B cell (primary cell): Measurements from ENCODE around the gene NOSIP. TPM values are rescaled to one million over a fixed set of nuclear protein-coding genes. Genes with fewer than 3 reads are reported as not detected.
A peak's percentile ranks its signal among the peaks of the same experiment; 100 is the strongest.

Source experiments
- ATAC-seq: fragments of 200-7000 bp; cut with Tn5 transposase; one replicate; pipeline ENCODE4 v1.10.0; 2021; ENCODE audit warnings: low read depth, mild to moderate bottlenecking, moderate number of reproducible peaks, moderate library complexity
- CTCF ChIA-PET: fragments of 350-600 bp; sonication (Branson Sonifier 250); formaldehyde crosslinking; loops from one replicate; lab custom pipeline; 2021; ENCODE audit warnings: antibody characterized with exemption, inconsistent platforms; lab: Charles Lee
- POLR2A ChIA-PET: fragments of 350-600 bp; sonication (Branson Sonifier 250); formaldehyde crosslinking; loops from one replicate; lab custom pipeline; 2021; ENCODE audit warnings: antibody characterized with exemption; lab: Charles Lee
- DNase-seq: peaks from one replicate; pipeline ENCODE4 v3.0.0; 2013
- H2AFZ ChIP-seq: 2 replicates; pipeline ENCODE4 v1.6.1; 2012; ENCODE audit warnings: mild to moderate bottlenecking, low read depth, low read length; ENCODE audit not compliant: insufficient read depth, poor library complexity, severe bottlenecking
- H3K27ac ChIP-seq, 2 donors: 1 replicate in 1 of 2; 2 replicates in 1 of 2; pipeline ENCODE4 v1.5.1; 2012 to 2013; ENCODE audit warnings: low read length in 2 of 2, mild to moderate bottlenecking in 2 of 2, moderate library complexity in 1 of 2
- H3K27me3 ChIP-seq, 4 experiments: fragments of 200-600 bp in 1 of 4; sonication (generic) in 1 of 4; replicated peaks in 1 of 4; 1 replicate in 2 of 4; 2 replicates in 2 of 4; pipeline versions ENCODE4 v1.6.1 to v1.7.0; 2013 to 2016; ENCODE audit warnings: low read length in 3 of 4, mild to moderate bottlenecking in 2 of 4, mixed read lengths in 1 of 4, moderate library complexity in 1 of 4; ENCODE audit not compliant: insufficient read depth in 4 of 4, control insufficient read depth in 3 of 4; ENCODE audit errors: control extremely low read depth in 1 of 4
- H3K36me3 ChIP-seq, 2 experiments: replicated peaks in 1 of 2; 1 replicate in 1 of 2; 2 replicates in 1 of 2; pipeline versions ENCODE4 v1.6.1 to v1.7.1; 2013; ENCODE audit warnings: low read length in 1 of 2; ENCODE audit not compliant: insufficient read depth in 2 of 2, control insufficient read depth in 1 of 2; ENCODE audit errors: control extremely low read depth in 1 of 2, extremely low read depth in 1 of 2
- H3K4me1 ChIP-seq, 2 donors: fragments of 200-600 bp in 1 of 2; sonication (generic) in 1 of 2; 1 replicate in 1 of 2; 2 replicates in 1 of 2; pipeline versions ENCODE4 v1.5.1 to v1.6.1; 2013 to 2017; ENCODE audit warnings: low read length in 2 of 2; ENCODE audit not compliant: control insufficient read depth in 2 of 2, insufficient read depth in 2 of 2
- H3K4me2 ChIP-seq: replicated peaks from 2 replicates; pipeline ENCODE3; 2012; ENCODE audit warnings: mild to moderate bottlenecking, low read depth, low read length; ENCODE audit not compliant: poor library complexity, severe bottlenecking
- H3K4me3 ChIP-seq, 5 experiments: fragments of 200-600 bp in 1 of 5; sonication (generic) in 1 of 5; 1 replicate in 3 of 5; 2 replicates in 2 of 5; pipeline versions ENCODE4 v1.5.1 to v1.7.0; 2011 to 2016; ENCODE audit warnings: low read length in 4 of 5, mild to moderate bottlenecking in 4 of 5, low read depth in 2 of 5, control low read depth in 1 of 5, moderate library complexity in 1 of 5; ENCODE audit not compliant: insufficient read depth in 1 of 5; ENCODE audit errors: control extremely low read depth in 1 of 5, extremely low read depth in 1 of 5
- H3K79me2 ChIP-seq: fragments of 200-600 bp; sonication (generic); one replicate; pipeline ENCODE4 v1.6.0; 2016; ENCODE audit warnings: low read length; ENCODE audit not compliant: control insufficient read depth, insufficient read depth
- H3K9ac ChIP-seq: fragments of 200-600 bp; sonication (generic); 2 replicates; pipeline ENCODE4 v1.6.1; 2017; ENCODE audit warnings: mild to moderate bottlenecking, low read length, moderate library complexity
- H3K9me3 ChIP-seq, 3 donors: one replicate each; pipeline versions ENCODE4 v1.6.1 to v1.7.1; 2013; ENCODE audit warnings: low read length in 2 of 3; ENCODE audit not compliant: control insufficient read depth in 2 of 3, insufficient read depth in 1 of 3; ENCODE audit errors: control extremely low read depth in 1 of 3
- H4K20me1 ChIP-seq: 2 replicates; pipeline ENCODE4 v1.6.0; 2012; ENCODE audit warnings: mild to moderate bottlenecking, low read length; ENCODE audit not compliant: insufficient read depth, control insufficient read depth, poor library complexity, severe bottlenecking
- H3K27ac Mint-ChIP-seq: one replicate; pipeline ENCODE4 v1.8.0; 2021; ENCODE audit warnings: mixed read lengths
- H3K27me3 Mint-ChIP-seq: one replicate; pipeline ENCODE4 v1.8.0; 2021; ENCODE audit warnings: mixed read lengths
- H3K4me1 Mint-ChIP-seq: one replicate; pipeline ENCODE4 v1.8.0; 2021; ENCODE audit warnings: mixed read lengths
- H3K4me3 Mint-ChIP-seq: one replicate; pipeline ENCODE4 v1.8.0; 2021; ENCODE audit warnings: mixed read lengths
- H3K9me3 Mint-ChIP-seq: one replicate; pipeline ENCODE4 v1.8.0; 2022; ENCODE audit warnings: mixed read lengths; ENCODE audit not compliant: insufficient read depth
- EZH2 ChIP-seq: IDR thresholded peaks from 2 replicates; pipeline ENCODE4 v1.6.1; 2012; ENCODE audit warnings: borderline replicate concordance, low read depth, mild to moderate bottlenecking, moderate library complexity, low read length; ENCODE audit not compliant: insufficient read depth, poor library complexity, severe bottlenecking
- WGBS: methylation state at CpG from one replicate; pipeline ENCODE4 v1.1.5; 2013; ENCODE audit warnings: missing lambda C conversion rate; ENCODE audit not compliant: insufficient coverage; 5-methylcytosine and 5-hydroxymethylcytosine counted together
- intact Hi-C: fragments of 100-400 bp; cut with micrococcal nuclease; formaldehyde crosslinking; loops from one replicate; pipeline ENCODE4 v1.10.0; 2022
- polyA plus RNA-seq: library from polyadenylated mRNA; depleted of rRNA; stranded (reverse); fragments of >200 nt; gene quantifications from 2 replicates; pipeline ENCODE4 v1.2.3, GENCODE V29; 2012
- total RNA-seq, 2 donors: library from RNA; stranded (reverse); fragments of 120-200 nt in 1 of 2; gene quantifications; 1 replicate in 1 of 2; 2 replicates in 1 of 2; pipeline versions ENCODE4 v1.2.3 to v1.2.4, GENCODE V29; 2013 to 2022
- TF ChIP-seq, protein P1 (sequence below): fragments of 200-600 bp; IDR thresholded peaks from one replicate; pipeline ENCODE4 v1.8.0; 2022; ENCODE audit warnings: antibody characterized with exemption, mild to moderate bottlenecking

Gene NOSIP
- total and polyA plus RNA-seq, 2 donors (not counting 1 experiment from before 2014, with no cell fraction given), result 55.5 to 135 TPM

DNA sequence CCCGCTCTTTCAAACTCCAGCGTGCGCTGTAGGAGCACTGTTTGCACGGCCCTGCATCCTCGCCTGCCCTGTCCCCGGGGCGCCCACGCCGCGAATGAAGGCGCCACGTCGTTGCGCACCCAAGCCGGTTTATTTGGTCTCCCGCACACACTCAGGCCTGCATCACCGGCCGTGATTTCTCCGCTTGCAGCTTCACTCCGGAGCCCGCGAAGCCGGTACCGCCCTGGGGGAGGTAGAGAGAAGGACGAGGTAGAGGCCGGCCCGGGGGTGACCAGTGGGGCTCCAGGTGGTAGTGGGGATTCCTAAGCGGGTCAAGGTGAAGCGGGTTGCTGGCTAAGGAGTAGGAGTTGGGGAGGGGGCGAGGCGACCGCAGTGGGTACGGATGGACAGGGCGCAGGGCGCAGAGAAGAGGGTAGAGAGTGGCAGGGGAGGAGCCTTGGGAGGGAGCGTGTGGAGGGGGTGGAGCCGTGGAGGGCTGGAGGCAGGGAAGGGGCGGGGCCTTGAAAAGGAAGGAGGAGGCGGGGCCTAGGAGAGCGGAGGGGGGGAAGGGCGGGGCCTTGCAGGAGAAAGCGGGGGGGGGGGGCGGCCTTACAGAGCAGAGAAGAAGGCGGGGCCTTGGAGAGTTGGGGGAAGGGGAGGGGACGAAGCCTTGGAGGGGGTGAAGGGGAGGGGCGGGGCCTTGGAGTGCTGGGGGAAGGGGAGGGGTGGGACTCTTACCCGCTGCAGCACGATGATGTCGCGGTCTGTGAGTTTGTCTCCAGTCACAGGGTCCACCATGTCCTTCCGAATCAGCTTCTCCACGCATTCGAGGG, 24.6 kb downstream of the NOSIP start:
- TF ChIP-seq, protein P1, sequence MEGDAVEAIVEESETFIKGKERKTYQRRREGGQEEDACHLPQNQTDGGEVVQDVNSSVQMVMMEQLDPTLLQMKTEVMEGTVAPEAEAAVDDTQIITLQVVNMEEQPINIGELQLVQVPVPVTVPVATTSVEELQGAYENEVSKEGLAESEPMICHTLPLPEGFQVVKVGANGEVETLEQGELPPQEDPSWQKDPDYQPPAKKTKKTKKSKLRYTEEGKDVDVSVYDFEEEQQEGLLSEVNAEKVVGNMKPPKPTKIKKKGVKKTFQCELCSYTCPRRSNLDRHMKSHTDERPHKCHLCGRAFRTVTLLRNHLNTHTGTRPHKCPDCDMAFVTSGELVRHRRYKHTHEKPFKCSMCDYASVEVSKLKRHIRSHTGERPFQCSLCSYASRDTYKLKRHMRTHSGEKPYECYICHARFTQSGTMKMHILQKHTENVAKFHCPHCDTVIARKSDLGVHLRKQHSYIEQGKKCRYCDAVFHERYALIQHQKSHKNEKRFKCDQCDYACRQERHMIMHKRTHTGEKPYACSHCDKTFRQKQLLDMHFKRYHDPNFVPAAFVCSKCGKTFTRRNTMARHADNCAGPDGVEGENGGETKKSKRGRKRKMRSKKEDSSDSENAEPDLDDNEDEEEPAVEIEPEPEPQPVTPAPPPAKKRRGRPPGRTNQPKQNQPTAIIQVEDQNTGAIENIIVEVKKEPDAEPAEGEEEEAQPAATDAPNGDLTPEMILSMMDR, result no peak
- no peak for TF ChIP-seq EZH2
- H3K9ac ChIP-seq, result no peak overlapping the region
- no peak overlapping the region for H2AFZ ChIP-seq
- no peak overlapping the region for H3K27ac ChIP-seq
- Mint-ChIP-seq H3K9me3 (no peaks in the 10 kb centered on the region), H3K27me3 (no peaks in the 10 kb centered on the region), H3K4me3 (no peak overlapping the region), H3K4me1 (peaks cover 28% of the 10 kb centered on the region), H3K27ac (no peak overlapping the region)
- ATAC-seq (no peak), DNase-seq (peak; percentile 41)
- H3K79me2 ChIP-seq, result peaks cover 8% of the 10 kb centered on the region
- no peaks in the 10 kb centered on the region for H3K27me3 ChIP-seq
- H3K36me3 ChIP-seq, result peaks cover 4 to 47% of the 10 kb centered on the region in 2 experiments
- H3K4me1 ChIP-seq, result peaks cover 9 to 27% of the 10 kb centered on the region in 2 donors
- intact Hi-C loops, result no loop called here
- H4K20me1 ChIP-seq, result no peaks in the 10 kb centered on the region
- no peak overlapping the region for H3K4me2 ChIP-seq
- WGBS, result 99% methylated on average over 42 of the region's 53 CpGs
- CTCF ChIA-PET, result interaction anchor here (1.3 kb wide), 1 partner anchor 9 kb away, joined by 3 read pairs; no protein-coding TSS in a partner anchor
- no peak overlapping the region for H3K4me3 ChIP-seq
- POLR2A ChIA-PET, result interaction anchor here (0.7 kb wide), 1 partner anchor 10 kb away, joined by 5 read pairs; no protein-coding TSS in a partner anchor
- no peaks in the 10 kb centered on the region for H3K9me3 ChIP-seq

DNA sequence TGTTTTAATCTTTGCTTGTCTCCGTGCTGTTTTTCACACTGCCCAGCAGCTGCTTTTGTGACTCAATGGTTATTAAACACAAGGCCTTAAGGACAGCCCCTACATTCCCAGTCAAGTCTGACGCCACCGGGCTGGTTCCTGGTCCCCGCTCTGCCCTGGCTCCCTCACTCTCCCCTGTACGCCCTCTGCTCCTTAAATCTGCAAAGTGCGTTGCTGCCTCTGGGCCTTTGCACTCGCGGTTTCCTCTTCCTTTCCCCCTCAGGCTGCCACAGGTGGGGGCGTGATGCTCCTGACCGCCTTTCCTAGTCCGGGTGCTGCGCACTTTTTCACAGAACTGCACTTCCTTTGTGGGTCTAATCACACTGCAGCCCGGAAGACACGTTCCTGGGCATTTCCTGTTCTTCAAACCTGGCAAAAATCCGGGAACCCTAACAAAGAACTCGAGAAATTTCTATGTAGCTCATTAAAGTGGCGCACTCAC, 25.6 kb downstream of the NOSIP start:
- Histone ChIP-seq H3K4me2 (no peak overlapping the region), H3K9me3 (no peaks in the 10 kb centered on the region), H3K27ac (peak overlapping the region in 1 of 2 donors; percentile 37), H3K4me1 (peaks cover 0 to 17% of the 10 kb centered on the region in 2 donors), H3K36me3 (peaks cover 4 to 42% of the 10 kb centered on the region in 2 experiments), H2AFZ (no peak overlapping the region), H3K79me2 (peaks cover 2% of the 10 kb centered on the region), H4K20me1 (no peaks in the 10 kb centered on the region), H3K4me3 (no peak overlapping the region), H3K27me3 (no peaks in the 10 kb centered on the region), H3K9ac (no peak overlapping the region)
- Mint-ChIP-seq H3K9me3 (no peaks in the 10 kb centered on the region), H3K4me1 (peaks cover 17% of the 10 kb centered on the region), H3K27ac (peak overlapping the region; percentile 62), H3K4me3 (no peak overlapping the region), H3K27me3 (no peaks in the 10 kb centered on the region)
- TF ChIP-seq, protein P1, result no peak
- TF ChIP-seq EZH2, result no peak
- 48% methylated on average over 17 of the region's 17 CpGs for WGBS
- ATAC-seq (no peak), DNase-seq (no peak)
- ChIA-PET POLR2A (interaction anchor here (0.6 to 0.7 kb wide), 2 partner anchors 32 to 109 kb away, joined by 3 to 4 read pairs; no protein-coding TSS in a partner anchor), CTCF (interaction anchor here (0.7 to 1.4 kb wide), 2 partner anchors 15 to 344 kb away, joined by 3 to 4 read pairs; no protein-coding TSS in a partner anchor)
- intact Hi-C loops, result no loop called here
